GM12864 (cell line): ENCODE measurements around the gene HMGCLL1.

Experiments
- DNase-seq: peaks from one replicate; pipeline ENCODE4 v3.0.0-alpha.2; 2011; ENCODE audit warnings: low read depth
- H3K4me3 ChIP-seq: 2 replicates; pipeline ENCODE4 v1.5.1; 2011; ENCODE audit warnings: mild to moderate bottlenecking, low read depth, low read length, control low read depth
- TF ChIP-seq, protein P1 (sequence below): IDR thresholded peaks from 2 replicates; pipeline ENCODE4 v1.5.1; 2011; ENCODE audit warnings: low read depth, mild to moderate bottlenecking, moderate library complexity, low read length, control low read depth, inconsistent platforms; ENCODE audit errors: missing control alignments

HMGCLL1 gene

DNA sequence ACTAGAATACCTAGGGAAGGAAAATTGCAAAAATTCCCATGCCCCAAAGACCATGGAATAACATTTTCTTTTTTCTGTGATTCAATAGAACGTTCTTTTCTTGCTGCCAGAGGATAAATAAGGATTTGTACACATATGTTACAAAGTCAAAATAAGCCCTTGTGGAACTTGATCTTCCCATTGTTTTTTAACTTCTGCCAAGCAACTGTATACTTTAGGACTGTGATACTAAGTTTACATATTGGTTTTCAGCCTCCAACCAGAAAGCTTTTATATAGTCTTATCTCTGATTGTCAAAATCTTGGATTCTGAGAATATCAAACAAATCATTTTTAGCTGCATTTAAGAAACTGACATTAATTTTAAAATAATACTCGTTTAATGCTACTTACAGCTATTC is 84.6 kb downstream of the HMGCLL1 start:
- no peak for DNase-seq
- H3K4me3 ChIP-seq: no peak overlapping the region
- TF ChIP-seq, protein P1, sequence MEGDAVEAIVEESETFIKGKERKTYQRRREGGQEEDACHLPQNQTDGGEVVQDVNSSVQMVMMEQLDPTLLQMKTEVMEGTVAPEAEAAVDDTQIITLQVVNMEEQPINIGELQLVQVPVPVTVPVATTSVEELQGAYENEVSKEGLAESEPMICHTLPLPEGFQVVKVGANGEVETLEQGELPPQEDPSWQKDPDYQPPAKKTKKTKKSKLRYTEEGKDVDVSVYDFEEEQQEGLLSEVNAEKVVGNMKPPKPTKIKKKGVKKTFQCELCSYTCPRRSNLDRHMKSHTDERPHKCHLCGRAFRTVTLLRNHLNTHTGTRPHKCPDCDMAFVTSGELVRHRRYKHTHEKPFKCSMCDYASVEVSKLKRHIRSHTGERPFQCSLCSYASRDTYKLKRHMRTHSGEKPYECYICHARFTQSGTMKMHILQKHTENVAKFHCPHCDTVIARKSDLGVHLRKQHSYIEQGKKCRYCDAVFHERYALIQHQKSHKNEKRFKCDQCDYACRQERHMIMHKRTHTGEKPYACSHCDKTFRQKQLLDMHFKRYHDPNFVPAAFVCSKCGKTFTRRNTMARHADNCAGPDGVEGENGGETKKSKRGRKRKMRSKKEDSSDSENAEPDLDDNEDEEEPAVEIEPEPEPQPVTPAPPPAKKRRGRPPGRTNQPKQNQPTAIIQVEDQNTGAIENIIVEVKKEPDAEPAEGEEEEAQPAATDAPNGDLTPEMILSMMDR: no peak

DNA sequence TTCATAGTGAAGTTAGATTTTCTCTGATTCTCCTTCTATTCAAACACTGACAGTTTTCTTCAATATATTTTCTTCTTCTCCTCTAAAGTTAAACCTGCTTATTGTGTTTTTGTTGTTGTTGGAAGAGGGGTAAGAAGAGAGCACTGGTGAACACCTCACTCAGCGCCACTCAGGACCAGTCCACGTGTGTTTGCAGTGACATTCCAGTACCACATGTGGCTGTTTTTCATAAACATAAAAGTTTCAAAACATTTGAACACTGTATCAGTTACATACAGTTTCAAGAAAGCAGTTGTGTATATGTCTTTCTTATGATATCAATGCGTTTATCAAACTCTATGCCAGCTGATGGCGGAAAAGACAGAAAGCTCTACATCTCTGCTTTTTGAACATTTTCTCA is 86.7 kb downstream of the HMGCLL1 start:
- TF ChIP-seq, protein P1: no peak

DNA sequence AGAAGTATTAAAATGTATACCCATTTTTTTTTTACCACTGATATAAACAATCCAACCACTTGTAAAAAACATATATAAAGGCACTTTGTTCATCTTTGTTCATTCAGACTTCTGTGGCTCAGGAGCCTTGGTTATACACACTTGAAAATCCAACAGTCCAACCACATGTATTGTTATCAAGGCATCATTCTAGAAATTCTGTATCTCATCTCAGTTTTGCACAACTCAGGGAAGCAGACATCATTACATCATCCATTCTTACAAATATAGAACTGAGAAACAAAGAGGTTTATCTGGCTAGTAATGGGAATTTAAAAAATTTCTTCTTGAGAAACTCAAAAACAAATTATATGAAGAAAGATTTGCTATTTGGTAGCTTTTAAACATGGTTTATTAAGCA is 88.1 kb downstream of the HMGCLL1 start:
- TF ChIP-seq, protein P1: no peak
- no peak overlapping the region for H3K4me3 ChIP-seq
- no peak for DNase-seq

More for the DNA sequence above, 86.7 kb downstream of the HMGCLL1 start:
- H3K4me3 ChIP-seq: no peak overlapping the region
- no peak for DNase-seq

DNA sequence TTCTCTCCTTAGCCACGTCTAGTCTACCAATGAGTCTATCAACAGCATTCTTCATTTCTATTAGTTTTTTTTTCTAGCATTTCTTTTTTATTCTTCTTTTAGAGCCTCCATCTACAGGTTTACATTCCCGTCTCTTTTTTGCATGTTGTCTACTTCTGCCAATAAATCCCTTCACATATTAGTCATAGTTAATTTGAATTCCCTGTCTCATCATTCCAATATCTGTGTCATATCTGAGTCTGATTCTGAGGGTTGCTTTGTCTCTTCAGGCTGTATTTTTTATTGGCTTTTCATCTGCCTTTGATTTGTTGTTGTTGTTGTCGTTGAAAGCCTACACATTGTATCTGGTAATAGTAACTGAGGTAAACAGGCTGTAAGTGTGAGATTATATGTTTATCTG is 104.6 kb downstream of the HMGCLL1 start:
- no peak overlapping the region for H3K4me3 ChIP-seq
- TF ChIP-seq, protein P1: no peak
- no peak for DNase-seq

DNA sequence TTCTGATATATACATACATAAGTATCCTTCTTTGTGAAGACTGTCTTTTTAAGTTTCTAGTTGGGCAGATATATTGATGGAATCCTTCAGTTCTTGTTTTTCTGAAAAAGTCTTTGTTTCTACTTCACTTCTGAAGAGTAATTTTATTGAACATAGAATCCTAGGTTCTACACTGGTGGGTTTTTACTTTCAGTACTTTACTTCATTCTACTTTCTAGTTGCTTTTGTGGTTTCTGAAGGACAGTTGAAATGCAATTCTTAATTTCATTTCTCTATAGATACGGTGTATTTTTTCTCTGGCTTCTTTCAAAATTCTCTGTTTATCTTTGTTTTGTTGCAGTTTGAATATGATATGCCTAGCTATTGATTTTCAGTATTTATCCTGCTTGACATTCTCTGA is 105.3 kb downstream of the HMGCLL1 start:
- TF ChIP-seq, protein P1: no peak
- DNase-seq: no peak
- H3K4me3 ChIP-seq: no peak overlapping the region

DNA sequence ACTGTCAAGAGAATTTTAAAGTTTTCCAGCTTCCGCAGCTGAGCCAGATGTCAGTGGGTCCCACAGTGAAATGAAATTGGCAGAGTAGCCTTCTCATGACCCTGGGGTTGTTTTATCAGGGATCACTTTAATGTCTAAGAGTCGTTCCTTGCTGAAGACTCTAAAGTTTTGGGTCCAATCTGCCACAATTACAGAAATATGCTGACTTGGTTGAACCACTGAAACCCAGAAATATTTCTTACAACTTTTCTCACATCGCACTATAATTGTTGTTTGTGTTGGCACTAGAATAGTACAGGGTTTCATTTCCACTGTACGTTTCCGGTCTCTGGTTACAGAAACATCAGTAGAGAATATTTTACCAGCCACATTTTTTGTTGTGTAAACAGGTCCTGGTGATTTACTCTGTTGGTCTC is 109.0 kb downstream of the HMGCLL1 start:
- no peak for DNase-seq
- no peak overlapping the region for H3K4me3 ChIP-seq
- TF ChIP-seq, protein P1: no peak

DNA sequence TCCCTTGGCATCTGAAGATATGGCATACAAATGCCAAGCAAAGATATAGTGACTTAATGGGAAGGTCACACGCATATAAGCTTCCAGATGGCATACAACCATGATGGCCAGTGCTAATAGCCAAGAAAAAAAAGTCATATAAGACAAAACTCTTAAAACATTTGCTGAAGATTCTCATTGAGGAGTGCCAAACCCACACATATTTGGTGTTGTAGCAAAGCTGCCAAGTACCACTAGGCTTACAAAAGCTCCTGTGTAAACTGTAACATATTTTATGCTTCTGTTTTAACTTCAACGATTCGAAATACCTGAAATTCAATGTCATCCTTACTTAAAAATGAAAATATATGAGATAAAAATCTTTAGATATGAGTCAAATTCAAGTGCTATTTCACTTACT is 123.0 kb downstream of the HMGCLL1 start:
- TF ChIP-seq, protein P1: no peak
- DNase-seq: no peak
- H3K4me3 ChIP-seq: no peak overlapping the region
